Activated T-helper 1 cell treated with Interleukin-2 at 50 U/mL for 16 hours (primary cell): ENCODE data around the gene TUBGCP3.
"Not testable (repeated sequence)": the region's sequence is repeated elsewhere in the genome, so short reads cannot be mapped to it uniquely, and the experiment has no call there.

Source experiments
- DNase-seq: peaks from one replicate; pipeline ENCODE4 v3.0.0-alpha.2; 2020; ENCODE audit warnings: low read depth

TUBGCP3 gene, protein sequence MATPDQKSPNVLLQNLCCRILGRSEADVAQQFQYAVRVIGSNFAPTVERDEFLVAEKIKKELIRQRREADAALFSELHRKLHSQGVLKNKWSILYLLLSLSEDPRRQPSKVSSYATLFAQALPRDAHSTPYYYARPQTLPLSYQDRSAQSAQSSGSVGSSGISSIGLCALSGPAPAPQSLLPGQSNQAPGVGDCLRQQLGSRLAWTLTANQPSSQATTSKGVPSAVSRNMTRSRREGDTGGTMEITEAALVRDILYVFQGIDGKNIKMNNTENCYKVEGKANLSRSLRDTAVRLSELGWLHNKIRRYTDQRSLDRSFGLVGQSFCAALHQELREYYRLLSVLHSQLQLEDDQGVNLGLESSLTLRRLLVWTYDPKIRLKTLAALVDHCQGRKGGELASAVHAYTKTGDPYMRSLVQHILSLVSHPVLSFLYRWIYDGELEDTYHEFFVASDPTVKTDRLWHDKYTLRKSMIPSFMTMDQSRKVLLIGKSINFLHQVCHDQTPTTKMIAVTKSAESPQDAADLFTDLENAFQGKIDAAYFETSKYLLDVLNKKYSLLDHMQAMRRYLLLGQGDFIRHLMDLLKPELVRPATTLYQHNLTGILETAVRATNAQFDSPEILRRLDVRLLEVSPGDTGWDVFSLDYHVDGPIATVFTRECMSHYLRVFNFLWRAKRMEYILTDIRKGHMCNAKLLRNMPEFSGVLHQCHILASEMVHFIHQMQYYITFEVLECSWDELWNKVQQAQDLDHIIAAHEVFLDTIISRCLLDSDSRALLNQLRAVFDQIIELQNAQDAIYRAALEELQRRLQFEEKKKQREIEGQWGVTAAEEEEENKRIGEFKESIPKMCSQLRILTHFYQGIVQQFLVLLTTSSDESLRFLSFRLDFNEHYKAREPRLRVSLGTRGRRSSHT

DNA sequence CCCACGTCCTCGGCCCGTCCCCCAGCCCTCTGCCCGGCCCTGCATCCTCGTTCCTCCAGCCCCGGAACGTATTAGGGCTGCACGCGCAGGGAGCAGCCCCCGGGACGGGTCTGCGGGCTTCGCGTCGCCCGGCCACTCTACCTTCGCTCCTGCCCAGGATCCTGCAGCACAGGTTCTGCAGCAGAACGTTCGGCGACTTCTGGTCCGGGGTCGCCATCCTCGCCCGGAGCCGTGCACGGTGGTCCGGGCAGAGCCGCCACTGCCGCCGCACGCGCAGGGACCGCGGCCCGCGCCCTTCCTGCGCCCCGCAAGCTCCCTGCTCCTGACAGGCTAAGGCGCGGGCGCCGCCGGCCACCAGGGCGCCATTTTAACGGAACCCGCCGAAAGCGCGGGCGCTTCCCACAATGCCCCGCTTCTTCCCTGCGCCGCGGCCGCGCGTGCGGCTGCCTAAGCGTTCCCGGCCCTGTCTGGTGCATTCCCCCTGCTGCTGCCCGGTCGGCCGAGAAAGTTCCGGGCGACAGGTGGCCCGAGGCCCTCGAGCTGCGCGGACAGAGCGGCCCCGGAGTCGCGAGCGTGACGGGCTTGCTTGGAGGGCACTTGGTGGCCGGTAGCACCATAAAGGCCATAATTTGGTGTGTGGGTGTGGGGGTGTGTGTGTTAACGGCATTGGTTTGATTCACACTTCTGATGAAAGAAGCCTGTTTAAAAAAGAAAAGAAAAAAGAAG, at the start of gene TUBGCP3:
Gene TUBGCP3, minus strand, starts transcription at position 390 of the 726 bp plus-strand sequence. Its CDS starts 173 bp downstream, at position 217.
- peak; percentile 66 for DNase-seq

- no peak for DNase-seq
These were observed 49.3 kb upstream of the TUBGCP3 start for GRCh38 chr13:112637017-112637801.

- DNase-seq: no peak
These were observed 48.5 kb upstream of the TUBGCP3 start for GRCh38 chr13:112636401-112636975.

GRCh38 chr13:112635323-112635722, 47.4 kb upstream of the TUBGCP3 start:
- no peak for DNase-seq

DNA sequence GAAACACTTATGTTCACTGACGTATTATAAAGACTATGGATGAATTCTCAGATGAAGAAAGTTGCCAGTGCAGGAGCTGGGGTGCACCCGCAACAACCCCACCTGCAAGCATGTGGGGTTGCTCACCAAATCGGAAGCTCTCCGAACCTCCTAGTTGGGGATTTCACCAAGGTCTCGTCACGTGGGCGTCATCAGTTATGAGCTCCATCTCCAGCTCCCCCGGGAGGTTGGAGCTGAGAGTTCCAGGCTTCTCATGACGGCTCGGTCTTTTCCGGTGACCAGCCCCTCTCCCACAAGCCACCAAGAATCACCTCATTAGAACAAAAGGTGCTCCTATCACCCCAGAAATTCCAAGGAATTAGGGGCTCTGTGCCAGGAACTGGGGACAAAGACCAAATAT, 46.1 kb upstream of the TUBGCP3 start:
- DNase-seq: no peak

GRCh38 chr13:112630226-112630625, 42.3 kb upstream of the TUBGCP3 start:
- not testable (repeated sequence) for DNase-seq

- DNase-seq: no peak
These were observed 41.2 kb upstream of the TUBGCP3 start for GRCh38 chr13:112629161-112629560.

DNA sequence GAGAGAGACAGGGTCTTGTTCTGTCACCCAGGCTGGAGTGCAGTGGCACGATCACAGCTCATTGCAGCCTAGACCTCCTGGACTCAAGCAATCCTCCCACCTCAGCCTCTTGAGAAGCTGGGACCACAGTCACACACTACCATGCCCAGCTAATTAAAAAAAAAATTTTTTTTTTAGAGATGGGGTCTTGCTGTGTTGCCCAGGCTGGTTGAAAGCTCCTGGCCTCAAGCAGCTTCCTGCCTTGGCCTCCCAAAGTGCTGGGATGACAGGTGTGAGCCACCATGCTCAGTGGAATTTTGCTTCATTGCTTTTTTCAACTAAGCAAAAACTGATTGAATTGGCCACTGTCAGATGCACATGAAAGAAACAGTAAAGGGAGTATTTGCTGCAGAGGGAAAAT, 39.7 kb upstream of the TUBGCP3 start:
- DNase-seq: not testable (repeated sequence)

GRCh38 chr13:112627161-112627560, 39.2 kb upstream of the TUBGCP3 start:
- no peak for DNase-seq

DNA sequence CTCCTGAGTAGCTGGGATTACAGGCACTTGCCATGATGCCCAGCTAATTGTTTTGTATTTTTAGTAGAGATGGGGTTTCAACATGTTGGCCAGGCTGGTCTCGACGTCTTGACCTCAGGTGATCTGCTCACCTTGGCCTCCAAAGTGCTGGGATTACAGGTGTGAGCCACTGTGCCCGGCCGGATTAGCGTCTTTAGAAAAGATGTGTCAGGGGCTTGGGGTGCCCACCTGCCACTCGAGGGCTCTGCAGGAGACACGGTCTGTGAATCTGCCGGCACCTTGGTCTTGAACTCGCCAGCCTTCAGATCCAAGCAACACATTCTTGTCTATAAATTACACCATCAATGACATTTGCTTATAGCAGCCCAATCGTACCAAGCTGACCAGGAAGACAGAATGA, 38.8 kb upstream of the TUBGCP3 start:
- DNase-seq: no peak

GRCh38 chr13:112626124-112626523, 38.2 kb upstream of the TUBGCP3 start:
- no peak for DNase-seq

- no peak for DNase-seq
These were observed 37.7 kb upstream of the TUBGCP3 start for GRCh38 chr13:112625698-112626097.

GRCh38 chr13:112624602-112625430, 36.9 kb upstream of the TUBGCP3 start:
- DNase-seq: no peak

GRCh38 chr13:112624040-112624439, 36.1 kb upstream of the TUBGCP3 start:
- no peak for DNase-seq

- no peak for DNase-seq
These were observed 35.2 kb upstream of the TUBGCP3 start for GRCh38 chr13:112623051-112623711.

- DNase-seq: no peak
These were observed 34.4 kb upstream of the TUBGCP3 start for GRCh38 chr13:112622375-112622774.

DNA sequence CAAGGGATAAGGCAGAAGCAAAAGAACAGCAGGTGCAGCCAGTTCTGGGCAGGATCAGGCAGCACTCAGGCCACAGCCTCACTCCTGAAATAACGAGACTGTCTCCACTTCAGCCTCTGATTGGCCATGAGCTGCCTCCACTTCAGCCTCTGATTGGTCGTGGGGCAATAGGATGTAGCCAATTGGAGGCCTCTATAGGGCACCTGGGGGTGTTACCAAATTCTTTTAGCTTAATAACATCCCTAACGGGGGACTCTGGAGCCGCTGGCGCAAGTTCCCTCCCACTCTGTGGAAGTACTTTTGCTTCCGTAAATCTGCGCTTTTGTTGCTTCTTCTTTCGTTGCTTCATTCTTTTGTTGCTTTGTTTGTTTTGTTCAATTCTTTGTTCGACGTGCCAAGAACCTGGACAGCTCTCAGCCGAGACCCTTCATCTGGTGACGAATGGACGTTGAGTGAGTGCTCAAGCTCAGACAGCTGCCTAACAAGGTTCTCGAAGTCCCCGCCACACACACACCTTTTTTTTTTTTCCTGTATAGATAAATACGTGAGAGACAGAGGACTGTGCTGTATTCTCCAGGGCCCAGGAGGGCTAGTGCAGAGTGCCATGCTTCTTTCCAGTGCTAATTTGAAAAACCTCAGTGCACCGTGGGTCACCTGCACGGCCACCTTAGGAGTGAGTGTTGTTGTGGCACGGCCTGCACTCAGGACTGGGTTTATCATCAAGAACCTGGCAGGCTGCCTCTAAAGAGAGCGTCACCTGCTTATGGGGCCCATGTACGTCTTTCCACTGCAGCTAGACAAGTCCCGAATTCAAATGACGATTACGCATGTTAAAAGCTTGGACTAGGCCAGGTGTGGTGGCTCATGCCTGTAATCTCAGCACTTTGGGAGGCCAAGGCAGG, 32.0 kb upstream of the TUBGCP3 start:
- DNase-seq: no peak

GRCh38 chr13:112618501-112618900, 30.5 kb upstream of the TUBGCP3 start:
- DNase-seq: no peak
